Vagina (tissue), 2 donors: ENCODE data around the gene PHIP. TPM values are rescaled to one million over a fixed set of nuclear protein-coding genes. Genes with fewer than 3 reads are reported as not detected.

Source experiments
- DNase-seq, 2 donors: peaks; one replicate each; pipeline ENCODE4 v3.0.0-alpha.2; 2017; ENCODE audit errors: extremely low spot score in 2 of 2
- H3K27ac ChIP-seq: fragments of 200-600 bp; sonication (generic); one replicate; pipeline ENCODE4 v1.5.1; 2019
- H3K27me3 ChIP-seq: fragments of 200-600 bp; sonication (generic); one replicate; pipeline ENCODE4 v1.5.1; 2019
- H3K36me3 ChIP-seq, 2 donors: fragments of 200-600 bp; sonication (generic); one replicate each; pipeline ENCODE4 v1.5.1; 2017 to 2019
- H3K4me1 ChIP-seq: fragments of 200-600 bp; sonication (generic); one replicate; pipeline ENCODE4 v1.5.1; 2019
- H3K4me3 ChIP-seq, 2 donors: fragments of 200-600 bp; sonication (generic); 1 replicate in 1 of 2; 2 replicates in 1 of 2; pipeline ENCODE4 v1.5.1; 2016 to 2019
- H3K9me3 ChIP-seq: fragments of 200-600 bp; sonication (generic); one replicate; pipeline ENCODE4 v1.5.1; 2019
- CTCF ChIP-seq, 3 experiments: fragments of 450-650 bp in 2 of 3; fragments of 200-600 bp in 1 of 3; sonication (generic) in 1 of 3; IDR thresholded peaks; one replicate each; pipeline ENCODE4 v1.5.1; 2017 to 2019; ENCODE audit warnings: antibody characterized with exemption in 3 of 3, mild to moderate bottlenecking in 2 of 3, moderate library complexity in 2 of 3
- POLR2A ChIP-seq, 2 donors: fragments of 450-650 bp; IDR thresholded peaks; one replicate each; pipeline ENCODE4 v1.6.1; 2017; ENCODE audit warnings: antibody characterized with exemption in 2 of 2, mild to moderate bottlenecking in 2 of 2, moderate library complexity in 2 of 2
- POLR2AphosphoS5 ChIP-seq, 2 donors: sonication (generic); formaldehyde crosslinking; IDR thresholded peaks; one replicate each; pipeline ENCODE4 v1.9.0; 2017; ENCODE audit warnings: antibody characterized with exemption in 2 of 2, mild to moderate bottlenecking in 2 of 2, low read depth in 1 of 2; ENCODE audit not compliant: insufficient read depth in 1 of 2
- intact Hi-C: fragments of 100-400 bp; cut with DNase I; formaldehyde crosslinking; loops from one replicate; pipeline ENCODE4 v1.15.1; 2023
- total RNA-seq: library from RNA; depleted of rRNA; stranded (reverse); fragments of >200 nt; gene quantifications from one replicate; pipeline ENCODE4 v1.2.3, GENCODE V29; 2016

The PHIP gene
- total RNA-seq, 1 donor from 2014 or later: 32.9 TPM

- no peaks in the 10 kb centered on the region for H3K36me3 ChIP-seq
- no peaks in the 10 kb centered on the region for H3K27me3 ChIP-seq
- intact Hi-C loops: no loop called here
- H3K4me3 ChIP-seq: no peak overlapping the region
- no peak for DNase-seq
- TF ChIP-seq POLR2AphosphoS5 (IDR thresholded peaks at IDR 0.05; ENCODE audit: insufficient read depth in 1 of 2, low read depth in 1 of 2) (no peak), POLR2A (IDR thresholded peaks at IDR 0.05) (no peak), CTCF (IDR thresholded peaks at IDR 0.05) (no peak)
- H3K9me3 ChIP-seq: no peaks in the 10 kb centered on the region
- no peak overlapping the region for H3K27ac ChIP-seq
- no peaks in the 10 kb centered on the region for H3K4me1 ChIP-seq
Measured at GRCh38 chr6:79089552-79090404, 11.7 kb upstream of the PHIP start.

- peaks cover 3% of the 10 kb centered on the region for H3K4me1 ChIP-seq
- DNase-seq: no peak
- H3K4me3 ChIP-seq: no peak overlapping the region
- no peaks in the 10 kb centered on the region for H3K9me3 ChIP-seq
- no peaks in the 10 kb centered on the region for H3K27me3 ChIP-seq
- TF ChIP-seq POLR2A (IDR thresholded peaks at IDR 0.05) (no peak), CTCF (IDR thresholded peaks at IDR 0.05) (no peak), POLR2AphosphoS5 (IDR thresholded peaks at IDR 0.05; ENCODE audit: insufficient read depth in 1 of 2, low read depth in 1 of 2) (no peak)
- H3K36me3 ChIP-seq: no peaks in the 10 kb centered on the region
- no peak overlapping the region for H3K27ac ChIP-seq
- intact Hi-C loops: no loop called here
Measured at GRCh38 chr6:79084693-79085092, 6.6 kb upstream of the PHIP start.

- intact Hi-C loops: no loop called here
- peaks cover 6% of the 10 kb centered on the region for H3K4me1 ChIP-seq
- H3K27me3 ChIP-seq: no peaks in the 10 kb centered on the region
- H3K9me3 ChIP-seq: no peaks in the 10 kb centered on the region
- H3K4me3 ChIP-seq: no peak overlapping the region
- no peak overlapping the region for H3K27ac ChIP-seq
- no peak for TF ChIP-seq POLR2A (IDR thresholded peaks at IDR 0.05)
- TF ChIP-seq POLR2AphosphoS5 (IDR thresholded peaks at IDR 0.05; ENCODE audit: insufficient read depth in 1 of 2, low read depth in 1 of 2): no peak
- no peak for TF ChIP-seq CTCF (IDR thresholded peaks at IDR 0.05)
- H3K36me3 ChIP-seq: no peaks in the 10 kb centered on the region
- no peak for DNase-seq
Measured at GRCh38 chr6:79082304-79082703, 4.2 kb upstream of the PHIP start.

- TF ChIP-seq POLR2A (IDR thresholded peaks at IDR 0.05) (no peak), POLR2AphosphoS5 (IDR thresholded peaks at IDR 0.05; ENCODE audit: insufficient read depth in 1 of 2, low read depth in 1 of 2) (no peak), CTCF (IDR thresholded peaks at IDR 0.05) (no peak)
- H3K27me3 ChIP-seq: no peaks in the 10 kb centered on the region
- no peaks in the 10 kb centered on the region for H3K36me3 ChIP-seq
- H3K4me1 ChIP-seq: peaks cover 6% of the 10 kb centered on the region
- DNase-seq: no peak
- H3K9me3 ChIP-seq: no peaks in the 10 kb centered on the region
- H3K4me3 ChIP-seq: no peak overlapping the region
- H3K27ac ChIP-seq: no peak overlapping the region
- intact Hi-C loops: no loop called here
Measured at GRCh38 chr6:79081663-79082062, 3.6 kb upstream of the PHIP start.

- intact Hi-C loops: loop anchor here (5.0 kb wide), 1 partner anchor 153 kb away; the partner anchor contains the start of gene HMGN3
Measured at GRCh38 chr6:79079561-79080041, 1.5 kb upstream of the PHIP start.

More at GRCh38 chr6:79079561-79080041, 1.5 kb upstream of the PHIP start:
- no peaks in the 10 kb centered on the region for H3K36me3 ChIP-seq
- peak overlapping the region; percentile 85 to 92 for H3K4me3 ChIP-seq
- no peak for DNase-seq
- TF ChIP-seq CTCF (IDR thresholded peaks at IDR 0.05): no peak
- TF ChIP-seq POLR2A (IDR thresholded peaks at IDR 0.05): no peak
- no peak for TF ChIP-seq POLR2AphosphoS5 (IDR thresholded peaks at IDR 0.05; ENCODE audit: insufficient read depth in 1 of 2, low read depth in 1 of 2)
- H3K4me1 ChIP-seq: peaks cover 26% of the 10 kb centered on the region
- no peaks in the 10 kb centered on the region for H3K27me3 ChIP-seq
- peak overlapping the region; percentile 99 for H3K27ac ChIP-seq
- no peaks in the 10 kb centered on the region for H3K9me3 ChIP-seq
